HFF-Myc (cell line): ENCODE measurements around the gene TANK.
A peak's percentile ranks its signal among the peaks of the same experiment; 100 is the strongest.

Source experiments
- DNase-seq: peaks from one replicate; pipeline ENCODE4 v3.0.0-alpha.2; 2011; ENCODE audit warnings: low read depth; ENCODE audit errors: extremely low read depth
- H3K4me3 ChIP-seq: replicated peaks from 2 replicates; pipeline ENCODE4 v1.5.1; 2011; ENCODE audit warnings: low read depth, mild to moderate bottlenecking, control low read depth, low read length
- TF ChIP-seq, protein P1 (sequence below): IDR thresholded peaks from 2 replicates; pipeline ENCODE4 v1.5.1; 2012; ENCODE audit warnings: mild to moderate bottlenecking, low read depth, low read length, control low read depth; ENCODE audit errors: missing control alignments

The TANK gene

DNA sequence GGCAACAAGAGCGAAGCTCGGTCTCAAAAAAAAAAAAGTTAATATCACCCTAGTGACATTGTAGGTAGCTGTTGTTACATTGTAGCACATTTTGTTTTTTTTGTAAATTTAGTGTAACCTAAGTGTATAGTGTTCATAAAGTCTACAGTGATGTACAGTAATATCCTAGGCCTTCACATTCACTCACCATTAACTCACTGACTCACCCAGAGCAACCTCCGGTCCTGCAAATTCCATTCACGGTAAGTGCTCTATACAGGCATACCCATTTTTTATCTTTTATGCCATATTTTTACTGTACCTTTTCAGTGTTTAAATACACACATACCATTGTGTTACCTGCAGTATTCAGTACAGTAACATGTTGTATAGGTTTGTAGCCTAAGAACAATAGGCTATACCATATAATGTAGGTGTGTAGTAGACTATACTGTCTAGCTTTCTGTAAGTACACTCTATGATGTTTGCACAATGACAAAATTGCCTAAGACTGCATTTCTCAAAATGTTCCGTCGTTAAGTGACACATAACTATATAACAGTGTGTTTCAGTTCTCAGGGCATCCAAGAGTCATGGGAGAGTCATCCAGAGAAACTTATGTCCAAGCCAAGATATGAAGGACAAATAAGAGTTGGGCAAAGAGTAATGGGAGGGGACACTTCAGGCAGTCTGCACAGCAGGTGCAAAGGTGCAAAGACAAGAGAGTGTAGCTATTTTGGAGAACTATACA lies 68.4 kb downstream of the TANK start:
- H3K4me3 ChIP-seq: no peak overlapping the region
- TF ChIP-seq, protein P1, sequence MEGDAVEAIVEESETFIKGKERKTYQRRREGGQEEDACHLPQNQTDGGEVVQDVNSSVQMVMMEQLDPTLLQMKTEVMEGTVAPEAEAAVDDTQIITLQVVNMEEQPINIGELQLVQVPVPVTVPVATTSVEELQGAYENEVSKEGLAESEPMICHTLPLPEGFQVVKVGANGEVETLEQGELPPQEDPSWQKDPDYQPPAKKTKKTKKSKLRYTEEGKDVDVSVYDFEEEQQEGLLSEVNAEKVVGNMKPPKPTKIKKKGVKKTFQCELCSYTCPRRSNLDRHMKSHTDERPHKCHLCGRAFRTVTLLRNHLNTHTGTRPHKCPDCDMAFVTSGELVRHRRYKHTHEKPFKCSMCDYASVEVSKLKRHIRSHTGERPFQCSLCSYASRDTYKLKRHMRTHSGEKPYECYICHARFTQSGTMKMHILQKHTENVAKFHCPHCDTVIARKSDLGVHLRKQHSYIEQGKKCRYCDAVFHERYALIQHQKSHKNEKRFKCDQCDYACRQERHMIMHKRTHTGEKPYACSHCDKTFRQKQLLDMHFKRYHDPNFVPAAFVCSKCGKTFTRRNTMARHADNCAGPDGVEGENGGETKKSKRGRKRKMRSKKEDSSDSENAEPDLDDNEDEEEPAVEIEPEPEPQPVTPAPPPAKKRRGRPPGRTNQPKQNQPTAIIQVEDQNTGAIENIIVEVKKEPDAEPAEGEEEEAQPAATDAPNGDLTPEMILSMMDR: no peak
- DNase-seq: no peak

DNA sequence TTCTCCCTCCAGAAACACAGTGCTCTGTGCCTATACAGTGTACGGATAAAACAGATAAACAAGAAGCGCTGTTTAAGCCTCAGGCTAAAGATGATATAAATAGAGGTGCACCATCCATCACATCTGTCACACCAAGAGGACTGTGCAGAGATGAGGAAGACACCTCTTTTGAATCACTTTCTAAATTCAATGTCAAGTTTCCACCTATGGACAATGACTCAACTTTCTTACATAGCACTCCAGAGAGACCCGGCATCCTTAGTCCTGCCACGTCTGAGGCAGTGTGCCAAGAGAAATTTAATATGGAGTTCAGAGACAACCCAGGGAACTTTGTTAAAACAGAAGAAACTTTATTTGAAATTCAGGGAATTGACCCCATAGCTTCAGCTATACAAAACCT lies 70.7 kb downstream of the TANK start:
- no peak for DNase-seq
- TF ChIP-seq, protein P1: no peak
- H3K4me3 ChIP-seq: no peak overlapping the region

DNA sequence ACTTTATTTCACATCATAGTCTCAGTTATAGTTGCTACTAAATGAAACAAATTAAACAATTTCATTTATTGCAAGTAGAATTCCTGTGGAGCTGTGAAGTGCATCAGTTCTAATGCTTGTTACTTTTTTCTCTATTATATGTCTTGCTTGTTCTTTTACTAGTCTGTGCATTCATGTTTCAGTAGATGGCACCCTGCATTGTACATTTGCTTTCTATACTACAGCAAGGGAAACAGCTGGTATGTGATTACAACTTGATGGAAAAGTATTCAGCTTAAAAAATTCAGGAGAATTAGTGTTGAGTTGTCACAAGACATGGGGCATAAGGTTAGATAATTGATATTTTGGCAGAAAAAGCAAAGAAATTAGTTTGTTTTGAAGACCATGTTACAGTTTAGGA lies 72.3 kb downstream of the TANK start:
- DNase-seq: no peak
- TF ChIP-seq, protein P1: no peak
- H3K4me3 ChIP-seq: no peak overlapping the region

DNA sequence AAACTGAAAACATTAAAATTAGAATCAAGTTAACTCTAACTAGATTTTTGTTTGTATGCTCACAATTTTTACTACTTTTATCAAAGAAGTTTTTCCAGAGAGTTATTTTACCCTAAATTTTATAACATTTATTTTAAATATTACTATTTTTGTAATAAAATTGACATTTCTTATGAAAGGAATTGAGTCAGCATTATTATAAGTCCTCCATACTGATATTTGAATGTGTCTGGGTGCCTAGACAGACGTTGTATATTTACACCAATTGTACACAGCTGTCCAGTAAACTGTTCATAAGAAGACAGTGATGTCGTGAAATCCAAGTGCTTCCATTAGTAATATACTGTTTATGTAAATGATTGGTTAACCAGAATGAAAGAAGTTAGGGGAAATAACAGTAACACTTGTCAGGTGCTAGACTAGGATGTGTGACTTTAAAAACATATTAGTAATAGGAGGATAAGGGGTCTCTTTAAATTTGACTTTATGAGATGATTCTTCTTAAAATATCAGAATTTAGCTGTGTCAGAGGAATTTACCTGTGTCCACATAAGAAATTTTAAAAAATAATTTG lies 73.7 kb downstream of the TANK start:
- TF ChIP-seq, protein P1: no peak
- no peak for DNase-seq
- H3K4me3 ChIP-seq: no peak overlapping the region

DNA sequence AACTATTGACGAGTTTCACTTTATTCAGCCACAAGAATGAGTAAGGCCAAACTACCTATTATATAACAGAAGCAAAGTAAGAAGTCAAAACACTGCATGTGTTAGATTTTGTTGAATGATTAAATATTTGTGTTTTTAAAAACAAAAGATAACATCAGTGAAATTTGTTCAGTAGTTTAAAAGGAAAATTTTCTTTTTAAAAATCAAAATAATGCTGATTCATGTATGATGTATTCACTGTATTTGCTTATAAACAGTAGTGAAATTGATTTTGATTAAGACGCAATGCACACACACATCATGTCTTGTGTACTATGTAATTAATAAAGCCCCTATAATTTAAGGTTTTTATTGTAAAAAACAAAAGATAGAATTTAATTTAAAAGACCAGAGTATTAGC lies 74.4 kb downstream of the TANK start:
- TF ChIP-seq, protein P1: no peak
- no peak for DNase-seq
- no peak overlapping the region for H3K4me3 ChIP-seq

DNA sequence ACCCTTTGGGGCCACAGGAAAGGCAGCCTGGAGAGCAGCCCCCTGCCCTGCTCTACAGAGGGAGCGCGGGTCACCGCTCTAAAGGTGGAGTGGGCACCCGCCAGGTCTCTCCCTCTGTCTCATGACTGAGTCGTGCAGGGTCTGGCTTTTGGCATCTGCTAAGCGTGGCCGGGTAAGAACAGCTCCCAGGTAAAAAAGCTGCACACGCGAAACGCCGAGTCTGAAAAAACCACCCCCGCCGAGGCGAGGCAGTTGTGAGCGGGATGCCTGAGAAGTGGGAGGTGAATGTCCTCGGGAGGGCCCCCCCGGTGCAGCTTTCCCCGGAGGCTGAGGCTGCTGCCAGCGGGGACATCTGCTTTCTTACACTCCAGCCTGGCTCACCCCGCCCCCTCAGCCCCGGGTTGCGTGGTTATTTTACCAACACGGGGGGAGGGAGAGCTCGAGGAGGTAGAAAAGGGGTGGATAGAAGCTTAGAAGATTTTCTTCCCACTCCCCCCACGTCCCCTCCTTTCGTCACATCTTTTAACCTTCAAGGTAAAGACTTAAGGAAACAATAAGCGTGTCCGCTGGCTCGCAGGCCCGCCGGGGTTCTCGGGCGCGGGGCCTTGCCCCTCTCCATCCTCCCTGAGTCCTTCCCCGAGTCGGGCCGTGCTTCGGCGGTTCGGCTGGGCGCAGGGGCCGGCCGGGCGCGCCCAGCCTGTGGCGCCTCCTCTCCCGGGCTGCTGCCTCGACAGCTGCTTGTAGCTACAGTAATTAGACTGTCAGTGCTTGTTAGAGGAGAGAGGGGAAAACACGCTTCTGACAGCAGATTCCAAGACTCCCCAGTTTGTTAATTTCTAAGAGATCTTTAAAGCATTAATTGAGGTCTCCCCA lies 77.4 kb downstream of the TANK start:
- TF ChIP-seq, protein P1: no peak
- DNase-seq: no peak
- H3K4me3 ChIP-seq: peak overlapping the region; percentile 46
